Endothelial cell of umbilical vein (primary cell): ENCODE data around the gene GRK6. TPM values are rescaled to one million over a fixed set of nuclear protein-coding genes. Genes with fewer than 3 reads are reported as not detected.

Source experiments
- BruUV-seq: library from RNA; stranded (reverse); fragments of 400-500 nt; replicated peaks from 2 replicates; lab custom pipeline; 2021; lab: Mats Ljungman, UMichigan
- CTCF ChIA-PET: fragments of 300-600, 350-600 bp; sonication (Branson Sonifier 250); formaldehyde crosslinking; loops from one replicate; lab custom pipeline; 2021; ENCODE audit warnings: antibody characterized with exemption, inconsistent platforms; lab: Charles Lee
- POLR2A ChIA-PET: fragments of 300-600, 350-600 bp; sonication (Branson Sonifier 250); formaldehyde crosslinking; loops from one replicate; lab custom pipeline; 2021; ENCODE audit warnings: antibody characterized with exemption, inconsistent platforms; lab: Charles Lee
- DNase-seq: peaks from one replicate; pipeline ENCODE4 v3.0.0-alpha.2; 2011; ENCODE audit warnings: low read depth, low spot score
- FAIRE-seq: peaks from 2 replicates; lab custom pipeline; 2011; peaks lifted over from hg19 to GRCh38; lab: Jason Lieb, UNC
- H2AFZ ChIP-seq: 2 replicates; pipeline ENCODE4 v1.6.0; 2012; ENCODE audit warnings: low read depth, low read length, control low read depth, inconsistent platforms
- H3K27ac ChIP-seq: 2 replicates; pipeline ENCODE4 v1.5.1; 2011; ENCODE audit warnings: low read depth, mild to moderate bottlenecking, control low read depth, low read length, moderate library complexity; ENCODE audit not compliant: insufficient read depth
- H3K27me3 ChIP-seq, 2 experiments: 2 replicates each; pipeline versions ENCODE4 v1.6.0 to v1.6.1; 2011; ENCODE audit warnings: low read length in 2 of 2, mixed read lengths in 1 of 2; ENCODE audit not compliant: control insufficient read depth in 2 of 2, insufficient read depth in 2 of 2
- H3K36me3 ChIP-seq, 2 experiments: 2 replicates in 1 of 2; 3 replicates in 1 of 2; pipeline ENCODE4 v1.5.1; 2011; ENCODE audit warnings: low read length in 2 of 2, mild to moderate bottlenecking in 1 of 2, moderate library complexity in 1 of 2; ENCODE audit not compliant: control insufficient read depth in 2 of 2, insufficient read depth in 2 of 2; ENCODE audit errors: extremely low read depth in 1 of 2
- H3K4me1 ChIP-seq: 3 replicates; pipeline ENCODE4 v1.5.1; 2011; ENCODE audit warnings: mild to moderate bottlenecking, low read length; ENCODE audit not compliant: control insufficient read depth, insufficient read depth; ENCODE audit errors: extremely low read depth
- H3K4me2 ChIP-seq: 2 replicates; pipeline ENCODE4 v1.6.1; 2011; ENCODE audit warnings: low read length, control low read depth, mixed read lengths; ENCODE audit not compliant: insufficient read depth
- H3K4me3 ChIP-seq, 3 experiments: fragments of 200-600 bp in 1 of 3; sonication (generic), shearing (Covaris generic) in 1 of 3; replicated peaks in 1 of 3; 2 replicates each; pipeline ENCODE4 v1.5.1; 2011 to 2016; ENCODE audit warnings: control low read depth in 3 of 3, low read length in 3 of 3, mild to moderate bottlenecking in 2 of 3, inconsistent platforms in 1 of 3, low read depth in 1 of 3, moderate library complexity in 1 of 3; ENCODE audit not compliant: insufficient read depth in 1 of 3
- H3K79me2 ChIP-seq: 2 replicates; pipeline ENCODE4 v1.6.0; 2012; ENCODE audit warnings: low read length, inconsistent platforms; ENCODE audit not compliant: control insufficient read depth, insufficient read depth
- H3K9ac ChIP-seq: replicated peaks from 2 replicates; pipeline ENCODE3; 2011; ENCODE audit warnings: low read length, control low read depth; ENCODE audit not compliant: insufficient read depth; ENCODE audit errors: extremely low read depth
- H3K9me1 ChIP-seq: replicated peaks from 3 replicates; pipeline ENCODE4 v1.6.0; 2011; ENCODE audit warnings: mild to moderate bottlenecking, low read length; ENCODE audit not compliant: control insufficient read depth, insufficient read depth; ENCODE audit errors: extremely low read depth
- H3K9me3 ChIP-seq: replicated peaks from 2 replicates; pipeline ENCODE4 v1.5.1; 2012; ENCODE audit warnings: low read length, inconsistent platforms; ENCODE audit not compliant: control insufficient read depth, insufficient read depth
- H4K20me1 ChIP-seq: replicated peaks from 2 replicates; pipeline ENCODE3; 2011; ENCODE audit warnings: mild to moderate bottlenecking, low read length; ENCODE audit not compliant: control insufficient read depth, insufficient read depth; ENCODE audit errors: extremely low read depth
- CTCF ChIP-seq, 2 donors: IDR thresholded peaks; 1 replicate in 1 of 2; 2 replicates in 1 of 2; pipeline ENCODE4 v1.5.1; 2011; ENCODE audit warnings: low read length in 2 of 2, mild to moderate bottlenecking in 2 of 2, moderate library complexity in 2 of 2, control low read depth in 1 of 2, inconsistent platforms in 1 of 2, low read depth in 1 of 2; ENCODE audit not compliant: insufficient read depth in 1 of 2; ENCODE audit errors: extremely low read depth in 1 of 2
- EZH2 ChIP-seq: IDR thresholded peaks from 2 replicates; pipeline ENCODE4 v1.6.1; 2012; ENCODE audit warnings: borderline replicate concordance, low read depth, mild to moderate bottlenecking, moderate library complexity, low read length, inconsistent platforms; ENCODE audit not compliant: severe bottlenecking
- FOS ChIP-seq: IDR thresholded peaks from 2 replicates; pipeline ENCODE4 v1.6.1; 2011; ENCODE audit warnings: mild to moderate bottlenecking, low read length, moderate library complexity, borderline replicate concordance; ENCODE audit not compliant: insufficient read depth
- GATA2 ChIP-seq: IDR thresholded peaks from 2 replicates; pipeline ENCODE4 v1.7.0; 2011; ENCODE audit warnings: low read depth, mild to moderate bottlenecking, moderate library complexity, mixed read lengths, low read length; ENCODE audit not compliant: insufficient read length, insufficient read depth
- JUN ChIP-seq: IDR thresholded peaks from 2 replicates; pipeline ENCODE4 v1.6.1; 2011; ENCODE audit warnings: borderline replicate concordance, low read depth; ENCODE audit not compliant: insufficient read length, insufficient read depth
- MYC ChIP-seq: IDR thresholded peaks from one replicate; pipeline ENCODE4 v1.6.1; 2011; ENCODE audit warnings: mild to moderate bottlenecking, low read depth, low read length
- POLR2A ChIP-seq: IDR thresholded peaks from 2 replicates; pipeline ENCODE4 v1.6.1; 2012; ENCODE audit warnings: low read depth, mild to moderate bottlenecking, control low read depth, low read length
- POLR2AphosphoS5 ChIP-seq: IDR thresholded peaks from 2 replicates; pipeline ENCODE4 v1.6.1; 2012; ENCODE audit warnings: low read depth, mild to moderate bottlenecking, control low read depth, low read length, moderate library complexity; ENCODE audit not compliant: insufficient read depth
- dilution Hi-C: fragments of 300-500 bp; cut with MboI; formaldehyde crosslinking; loops from one replicate; pipeline ENCODE4 v1.15.0; 2019; ENCODE audit warnings: low sequenced_read_pairs; ENCODE audit not compliant: extremely low pct_ligation_motif_present
- intact Hi-C: fragments of 100-400 bp; cut with micrococcal nuclease; formaldehyde crosslinking; loops from one replicate; pipeline ENCODE4 v1.10.0; 2022
- polyA plus RNA-seq, 4 experiments: library from polyadenylated mRNA; depleted of rRNA in 3 of 4; stranded (reverse) in 3 of 4; unstranded in 1 of 4; fragments of >200 nt; gene quantifications; 2 replicates each; pipeline versions ENCODE4 v1.2.1 to v1.2.3, GENCODE V29; 2011 to 2012; ENCODE audit warnings: missing spikeins in 1 of 4
- total RNA-seq: library from RNA; stranded (reverse); gene quantifications from 2 replicates; pipeline ENCODE4 v1.2.3, GENCODE V29; 2021
- TF ChIP-seq, protein P1 (sequence below): IDR thresholded peaks from 2 replicates; pipeline ENCODE4 v1.6.1; 2011; ENCODE audit not compliant: insufficient read depth, insufficient read length

GRK6 gene
- total and polyA plus RNA-seq, 2 donors (not counting 3 experiments of a cell fraction or from before 2014, with no cell fraction given) = 28.9 to 36.4 TPM

DNA sequence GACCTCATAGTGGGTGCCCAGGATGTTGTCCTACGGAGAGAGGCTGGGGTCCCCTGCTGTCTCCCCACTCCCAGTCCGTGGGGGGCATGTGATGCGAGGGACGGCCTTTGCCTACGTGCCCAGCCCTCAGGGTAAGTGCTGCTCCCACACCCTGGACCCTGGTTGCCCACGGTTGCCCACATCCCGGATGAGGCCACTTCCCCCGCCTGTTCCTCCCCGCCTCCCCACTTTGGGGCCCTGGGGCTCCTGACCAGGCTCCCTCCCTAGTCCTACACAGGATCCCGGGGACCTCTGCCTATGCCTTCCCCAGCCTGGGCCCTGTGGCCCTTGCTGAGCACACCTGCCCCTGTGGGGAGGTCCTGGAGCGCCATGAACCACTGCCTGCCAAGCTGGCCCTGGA is 40.8 kb upstream of the GRK6 start:
- no peaks in the 10 kb centered on the region for H3K4me1 ChIP-seq

More for the DNA sequence above, 40.8 kb upstream of the GRK6 start:
- no peak overlapping the region for H3K4me3 ChIP-seq
- H3K9me1 ChIP-seq = no peaks in the 10 kb centered on the region
- H2AFZ ChIP-seq = no peak overlapping the region
- intact Hi-C loops (no loop called here), dilution Hi-C loops (no loop called here)
- H3K9me3 ChIP-seq = no peaks in the 10 kb centered on the region
- H3K9ac ChIP-seq = no peak overlapping the region
- no peaks in the 10 kb centered on the region for H3K79me2 ChIP-seq
- DNase-seq (no peak), FAIRE-seq (no peak)
- TF ChIP-seq JUN (no peak), CTCF (IDR thresholded peaks at IDR 0.05; ENCODE audit: extremely low read depth in 1 of 2, insufficient read depth in 1 of 2, low read depth in 1 of 2, low read length in 2 of 2) (no peak), FOS (no peak), MYC (no peak), GATA2 (no peak), POLR2AphosphoS5 (no peak), EZH2 (no peak), POLR2A (no peak)
- TF ChIP-seq, protein P1, sequence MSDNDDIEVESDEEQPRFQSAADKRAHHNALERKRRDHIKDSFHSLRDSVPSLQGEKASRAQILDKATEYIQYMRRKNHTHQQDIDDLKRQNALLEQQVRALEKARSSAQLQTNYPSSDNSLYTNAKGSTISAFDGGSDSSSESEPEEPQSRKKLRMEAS = no peak
- BruUV-seq = no TSS peak
- H3K4me2 ChIP-seq = no peak overlapping the region
- CTCF ChIA-PET = interaction anchor here (1.1 kb wide), 1 partner anchor 17 kb away, joined by 3 read pairs; no protein-coding TSS in a partner anchor
- H3K27me3 ChIP-seq = peaks cover 0 to 4% of the 10 kb centered on the region in 2 experiments
- POLR2A ChIA-PET = no interaction called here
- H3K27ac ChIP-seq = no peak overlapping the region
- H3K36me3 ChIP-seq = no peaks in the 10 kb centered on the region
- H4K20me1 ChIP-seq = no peaks in the 10 kb centered on the region
